HepG2 (cell line): ENCODE data around the gene CRADD. TPM values are rescaled to one million over a fixed set of nuclear protein-coding genes. Genes with fewer than 3 reads are reported as not detected.

Source experiments
- ATAC-seq: fragments of 200-7000 bp; cut with Tn5 transposase; 3 replicates; pipeline ENCODE4 v1.9.1; 2020; ENCODE audit warnings: mild to moderate bottlenecking, moderate library complexity
- BruUV-seq: library from RNA; stranded (reverse); fragments of 400-500 nt; replicated peaks from 2 replicates; lab custom pipeline; 2021; lab: Mats Ljungman, UMichigan
- CTCF ChIA-PET: fragments of 300-600 bp; formaldehyde crosslinking; extraction: SDS; loops from one replicate; lab custom pipeline; 2021; ENCODE audit warnings: low total read pairs, inconsistent platforms, low intra/inter-chr PET ratio; lab: Yijun Ruan, JAX
- POLR2A ChIA-PET: fragments of 350-600 bp; sonication (Branson Sonifier 250); formaldehyde crosslinking; loops from one replicate; lab custom pipeline; 2020; ENCODE audit warnings: antibody characterized with exemption, inconsistent platforms; lab: Yijun Ruan, JAX
- DNase-seq: peaks from one replicate; pipeline ENCODE4 v3.0.0-alpha.2; 2015; ENCODE audit warnings: low spot score
- FAIRE-seq: peaks from 3 replicates; lab custom pipeline; 2011; peaks lifted over from hg19 to GRCh38; lab: Jason Lieb, UNC
- H2AFZ ChIP-seq: one replicate; pipeline ENCODE4 v1.6.1; 2011; ENCODE audit warnings: low read length, inconsistent platforms
- H3K27ac ChIP-seq: fragments of 300-600 bp; 3 replicates; pipeline ENCODE4 v1.8.0; 2011; ENCODE audit warnings: mixed run types, mild to moderate bottlenecking, mixed read lengths, low read length, inconsistent platforms; ENCODE audit not compliant: insufficient read depth; ENCODE audit errors: extremely low read length
- H3K27me3 ChIP-seq, 2 experiments: fragments of 200-600 bp in 1 of 2; 2 replicates in 1 of 2; 3 replicates in 1 of 2; pipeline versions ENCODE4 v1.6.0 to v1.8.0; 2011; ENCODE audit warnings: low read length in 2 of 2, mild to moderate bottlenecking in 2 of 2, moderate library complexity in 2 of 2, inconsistent platforms in 1 of 2; ENCODE audit not compliant: insufficient read depth in 2 of 2, control insufficient read depth in 1 of 2
- H3K36me3 ChIP-seq, 2 experiments: fragments of 200-600 bp in 1 of 2; replicated peaks in 1 of 2; 2 replicates in 1 of 2; 3 replicates in 1 of 2; pipeline versions ENCODE4 v1.5.1 to v1.8.0; 2011; ENCODE audit warnings: low read length in 2 of 2, inconsistent platforms in 1 of 2; ENCODE audit not compliant: insufficient read depth in 2 of 2, control insufficient read depth in 1 of 2
- H3K4me1 ChIP-seq: 2 replicates; pipeline ENCODE4 v1.5.1; 2012; ENCODE audit warnings: low read length, inconsistent platforms; ENCODE audit not compliant: insufficient read depth
- H3K4me2 ChIP-seq: 2 replicates; pipeline ENCODE4 v1.6.0; 2011; ENCODE audit warnings: low read depth, low read length, inconsistent platforms
- H3K4me3 ChIP-seq, 3 experiments: fragments of 200-600 bp in 1 of 3; sonication (generic), shearing (Covaris generic) in 1 of 3; replicated peaks in 1 of 3; 2 replicates each; pipeline ENCODE4 v1.5.1; 2011 to 2016; ENCODE audit warnings: low read length in 3 of 3, inconsistent platforms in 2 of 3, low read depth in 2 of 3, mild to moderate bottlenecking in 2 of 3, control low read depth in 1 of 3, mixed read lengths in 1 of 3; ENCODE audit not compliant: insufficient read depth in 1 of 3
- H3K79me2 ChIP-seq: one replicate; pipeline ENCODE4 v1.6.1; 2011; ENCODE audit warnings: low read length, inconsistent platforms; ENCODE audit not compliant: insufficient read depth
- H3K9ac ChIP-seq: 2 replicates; pipeline ENCODE4 v1.6.0; 2011; ENCODE audit warnings: mild to moderate bottlenecking, low read depth, low read length, inconsistent platforms; ENCODE audit not compliant: insufficient read depth
- H3K9me3 ChIP-seq: 2 replicates; pipeline ENCODE4 v1.5.1; 2012; ENCODE audit warnings: mild to moderate bottlenecking, low read length
- H4K20me1 ChIP-seq: 2 replicates; pipeline ENCODE4 v1.6.0; 2011; ENCODE audit warnings: inconsistent platforms, mild to moderate bottlenecking, low read length, moderate library complexity; ENCODE audit not compliant: insufficient read depth
- ARID5B ChIP-seq: IDR thresholded peaks from 2 replicates; pipeline ENCODE4 v1.4.0; 2020; ENCODE audit warnings: mild to moderate bottlenecking, missing genetic modification reagents
- ATF7-NPFF ChIP-seq: sonication (generic); formaldehyde crosslinking; IDR thresholded peaks from 2 replicates; pipeline ENCODE4 v1.8.1; 2023; ENCODE audit warnings: mild to moderate bottlenecking, low read depth, missing genetic modification reagents, moderate library complexity
- FOXA1 ChIP-seq, 2 experiments: fragments of 450-650 bp in 1 of 2; sonication (generic) in 1 of 2; formaldehyde crosslinking in 1 of 2; IDR thresholded peaks; 2 replicates each; pipeline versions ENCODE4 v1.4.0 to v1.6.1; 2016 to 2020; ENCODE audit warnings: missing genetic modification reagents in 1 of 2
- HIC2 ChIP-seq: sonication (generic); formaldehyde crosslinking; IDR thresholded peaks from 2 replicates; pipeline ENCODE4 v1.9.0; 2022; ENCODE audit warnings: low read depth, missing genetic modification reagents
- KDM1A ChIP-seq: IDR thresholded peaks from 2 replicates; pipeline ENCODE4 v1.6.1; 2016; ENCODE audit warnings: missing compliant biosample characterization
- KMT2A ChIP-seq: sonication (generic); formaldehyde crosslinking; IDR thresholded peaks from 2 replicates; pipeline ENCODE4 v1.4.0; 2020; ENCODE audit warnings: missing genetic modification reagents
- LCORL ChIP-seq, 2 experiments: fragments of 450-650 bp in 1 of 2; sonication (generic) in 1 of 2; formaldehyde crosslinking in 1 of 2; IDR thresholded peaks; 2 replicates each; pipeline versions ENCODE4 v1.5.0 to v1.6.1; 2017 to 2020; ENCODE audit warnings: antibody characterized with exemption in 1 of 2, missing genetic modification reagents in 1 of 2
- MED1 ChIP-seq: sonication (generic); formaldehyde crosslinking; IDR thresholded peaks from 2 replicates; pipeline ENCODE4 v1.4.0; 2020; ENCODE audit warnings: missing genetic modification reagents
- NFYC ChIP-seq: IDR thresholded peaks from 2 replicates; pipeline ENCODE4 v1.6.1; 2016; ENCODE audit warnings: missing genetic modification reagents, missing compliant biosample characterization
- PHF8 ChIP-seq: sonication (generic); formaldehyde crosslinking; IDR thresholded peaks from 2 replicates; pipeline ENCODE4 v1.5.0; 2020; ENCODE audit warnings: missing genetic modification reagents
- SP4 ChIP-seq: sonication (generic); formaldehyde crosslinking; IDR thresholded peaks from 2 replicates; pipeline ENCODE4 v1.8.1; 2023; ENCODE audit warnings: mild to moderate bottlenecking, missing genetic modification reagents
- SRF ChIP-seq: IDR thresholded peaks from 2 replicates; pipeline ENCODE4 v1.6.1; 2011; ENCODE audit warnings: mild to moderate bottlenecking, low read depth, low read length, moderate library complexity
- ZNF264 ChIP-seq: sonication (generic); formaldehyde crosslinking; IDR thresholded peaks from 2 replicates; pipeline ENCODE4 v1.4.0; 2020; ENCODE audit warnings: missing genetic modification reagents
- ZNF276 ChIP-seq: sonication (generic); formaldehyde crosslinking; IDR thresholded peaks from 2 replicates; pipeline ENCODE4 v1.4.0; 2020; ENCODE audit warnings: mild to moderate bottlenecking, low read depth, missing genetic modification reagents
- ZNF576 ChIP-seq: sonication (generic); formaldehyde crosslinking; IDR thresholded peaks from 2 replicates; pipeline ENCODE4 v1.4.0; 2020; ENCODE audit warnings: mild to moderate bottlenecking, missing genetic modification reagents
- ZNF83 ChIP-seq: sonication (generic); formaldehyde crosslinking; IDR thresholded peaks from 2 replicates; pipeline ENCODE4 v1.4.0; 2020; ENCODE audit warnings: missing genetic modification reagents, mild to moderate bottlenecking, borderline replicate concordance
- WGBS: methylation state at CpG from one replicate; pipeline ENCODE4 v1.1.6; 2017; ENCODE audit warnings: low lambda C conversion rate; 5-methylcytosine and 5-hydroxymethylcytosine counted together
- in situ Hi-C: cut with HindIII; loops from 2 replicates; pipeline ENCODE4 v1.10.0; 2017; ENCODE audit warnings: low pct_unique_long_range_greater_than_20kb; ENCODE audit not compliant: extremely low pct_ligation_motif_present
- intact Hi-C: fragments of 100-400 bp; cut with micrococcal nuclease; formaldehyde crosslinking; loops from one replicate; pipeline ENCODE4 v1.10.0; 2022; ENCODE audit not compliant: unreplicated experiment
- polyA plus RNA-seq, 8 experiments: library from polyadenylated mRNA; depleted of rRNA in 3 of 8; stranded (reverse) in 7 of 8; unstranded in 1 of 8; fragments of >200 nt; fragmentation: Illumina TruSeq in 4 of 8; extraction: Trizol in 4 of 8; gene quantifications; 2 replicates each; pipeline versions ENCODE4 v1.2.1 to v1.2.3, GENCODE V29; 2011 to 2016; ENCODE audit warnings: low read depth in 4 of 8, missing spikeins in 1 of 8, mixed read lengths in 1 of 8; ENCODE audit not compliant: insufficient read depth in 1 of 8
- total RNA-seq, 5 experiments: library from RNA; depleted of rRNA; stranded (reverse); fragments of >200 nt; fragmentation: Illumina TruSeq; extraction: Trizol; gene quantifications; 2 replicates each; pipeline ENCODE4 v1.2.3, GENCODE V29; 2016; ENCODE audit warnings: low read depth in 1 of 5

The CRADD gene
- total and polyA plus RNA-seq, 2 of the 13 experiments (the other 11 are each of a cell fraction or from before 2014, with no cell fraction given), result 12.4 to 18.8 TPM

- Histone ChIP-seq H3K36me3 (no peaks in the 10 kb centered on the region), H3K4me3 (no peak overlapping the region), H4K20me1 (no peaks in the 10 kb centered on the region), H2AFZ (no peak overlapping the region), H3K4me2 (no peak overlapping the region), H3K9ac (no peak overlapping the region), H3K27me3 (no peaks in the 10 kb centered on the region), H3K79me2 (no peaks in the 10 kb centered on the region), H3K27ac (no peak overlapping the region), H3K9me3 (peaks cover 24% of the 10 kb centered on the region), H3K4me1 (no peaks in the 10 kb centered on the region)
- BruUV-seq, result no TSS peak
- no peak for FAIRE-seq
- intact Hi-C loops (no loop called here), in situ Hi-C loops (no loop called here)
- DNase-seq, result no peak
- TF ChIP-seq HIC2 (CRISPR knock-in tag), result no peak
- no peak for TF ChIP-seq ZNF264
- no peak for TF ChIP-seq ZNF576
- TF ChIP-seq NFYC (CRISPR knock-in tag), result no peak
- no peak for TF ChIP-seq KDM1A (CRISPR knock-in tag)
- TF ChIP-seq SP4 (CRISPR knock-in tag), result no peak
- TF ChIP-seq LCORL (IDR thresholded peaks at IDR 0.05), result no peak
- no peak for TF ChIP-seq LCORL (CRISPR knock-in tag; IDR thresholded peaks at IDR 0.05)
- TF ChIP-seq ZNF276 (CRISPR knock-in tag), result no peak
- TF ChIP-seq PHF8, result no peak
- no peak for TF ChIP-seq FOXA1 (IDR thresholded peaks at IDR 0.05)
- no peak for TF ChIP-seq FOXA1 (CRISPR knock-in tag; IDR thresholded peaks at IDR 0.05)
- no peak for TF ChIP-seq ZNF83
- TF ChIP-seq ATF7-NPFF (CRISPR knock-in tag), result no peak
- TF ChIP-seq SRF, result no peak
- TF ChIP-seq MED1 (CRISPR knock-in tag), result no peak
- no peak for TF ChIP-seq ARID5B
- no peak for TF ChIP-seq KMT2A (CRISPR knock-in tag)
- ChIA-PET CTCF (no interaction called here), POLR2A (no interaction called here)
- no peak for ATAC-seq
- 17% methylated on average over 7 of the region's 7 CpGs for WGBS
Observed at GRCh38 chr12:93870020-93870795, 193.0 kb downstream of the CRADD start.
